Measurements from ENCODE around the gene ZSWIM8.

The ZSWIM8 gene

GRCh38 chr10:73841061-73841421 is 55.6 kb downstream of the ZSWIM8 start:
- DNase-seq (ENCODE audit: low spot score): no peak

- DNase-seq (ENCODE audit: low spot score): no peak
Measured at GRCh38 chr10:73841526-73842285, 56.3 kb downstream of the ZSWIM8 start.

DNA sequence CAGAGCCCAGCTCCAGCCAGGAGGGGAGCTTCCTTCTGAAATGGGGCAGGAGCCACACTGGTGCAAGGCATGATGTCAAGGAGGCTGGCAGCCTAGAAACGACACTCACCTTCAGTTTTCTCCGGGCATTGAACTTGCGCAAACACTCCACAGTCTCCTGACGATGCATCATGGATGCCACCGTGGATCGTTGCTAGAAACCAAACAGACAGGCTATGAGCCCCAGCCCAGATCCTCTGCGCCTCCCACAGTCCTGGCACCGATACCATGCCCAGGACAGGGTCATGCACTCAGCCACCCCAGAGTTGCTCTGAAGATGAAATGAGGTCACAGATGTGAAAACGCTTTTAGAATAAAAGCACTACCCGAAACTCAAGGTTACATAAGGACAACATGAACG is 56.9 kb downstream of the ZSWIM8 start:
- DNase-seq (ENCODE audit: low spot score): no peak

- DNase-seq (ENCODE audit: low spot score): peak; percentile 22
Measured at GRCh38 chr10:73843261-73843660, 57.9 kb downstream of the ZSWIM8 start.

GRCh38 chr10:73847031-73847430 is 61.6 kb downstream of the ZSWIM8 start:
- no peak for DNase-seq (ENCODE audit: low spot score)

DNA sequence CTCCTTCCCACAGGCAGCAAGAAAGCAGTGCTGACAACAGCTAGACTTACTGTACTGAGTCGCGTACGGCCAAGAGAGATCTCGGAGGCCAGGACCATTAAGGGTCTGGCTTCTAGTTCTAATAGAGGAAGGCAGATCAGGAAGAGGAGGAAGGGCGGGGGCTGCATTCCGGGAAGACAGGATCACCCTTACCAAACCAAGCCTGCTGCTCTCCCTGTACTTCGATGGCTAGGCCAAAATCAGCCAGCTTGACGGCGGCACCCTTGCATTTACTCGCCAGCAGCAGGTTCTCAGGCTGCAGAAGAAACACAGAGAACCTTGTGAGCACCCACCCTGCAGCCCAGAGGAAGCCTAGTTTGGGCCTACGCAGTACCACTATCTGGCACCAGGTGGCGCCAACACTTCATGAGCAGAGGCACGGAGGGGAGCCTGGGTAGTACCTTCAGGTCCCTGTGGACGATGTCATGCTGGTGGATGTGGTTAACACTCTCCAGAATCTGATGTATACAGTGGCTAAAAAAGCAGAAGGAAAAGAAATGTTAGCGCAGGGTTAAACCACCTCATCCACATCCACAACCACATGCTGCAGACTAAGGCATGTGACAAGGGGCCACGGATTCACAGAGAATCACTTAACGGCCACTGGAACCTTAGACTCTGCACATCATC is 63.5 kb downstream of the ZSWIM8 start:
- peak; percentile 79 for DNase-seq (ENCODE audit: low spot score)

DNA sequence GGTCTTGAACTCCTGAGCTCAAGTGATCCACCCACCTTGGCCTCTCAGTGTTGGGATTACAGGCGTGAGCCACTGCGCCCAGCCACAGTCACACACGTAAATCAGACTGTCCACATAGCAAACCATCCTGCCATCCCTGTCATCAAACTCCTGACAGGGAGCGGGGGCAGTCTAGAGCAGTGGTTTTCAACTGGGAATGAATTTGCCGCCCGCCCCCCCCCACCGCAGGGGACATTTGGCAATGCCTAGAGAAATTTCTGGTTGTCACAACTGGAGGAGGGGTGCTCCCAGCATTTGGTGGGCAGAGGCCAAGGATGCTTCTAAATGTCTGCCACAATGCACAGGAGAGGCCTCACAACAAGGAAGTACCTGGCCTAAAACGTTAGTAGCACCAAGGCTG is 64.8 kb downstream of the ZSWIM8 start:
- no peak for DNase-seq (ENCODE audit: low spot score)

GRCh38 chr10:73850863-73851461 is 65.6 kb downstream of the ZSWIM8 start:
- DNase-seq (ENCODE audit: low spot score): no peak

Data from kidney tubule cell (primary cell).